ENCODE data around the gene IPO7. TPM values are rescaled to one million over a fixed set of nuclear protein-coding genes. Genes with fewer than 3 reads are reported as not detected.

IPO7 gene
- total RNA-seq, 1 experiment from 2014 or later = 78.9 TPM

DNA sequence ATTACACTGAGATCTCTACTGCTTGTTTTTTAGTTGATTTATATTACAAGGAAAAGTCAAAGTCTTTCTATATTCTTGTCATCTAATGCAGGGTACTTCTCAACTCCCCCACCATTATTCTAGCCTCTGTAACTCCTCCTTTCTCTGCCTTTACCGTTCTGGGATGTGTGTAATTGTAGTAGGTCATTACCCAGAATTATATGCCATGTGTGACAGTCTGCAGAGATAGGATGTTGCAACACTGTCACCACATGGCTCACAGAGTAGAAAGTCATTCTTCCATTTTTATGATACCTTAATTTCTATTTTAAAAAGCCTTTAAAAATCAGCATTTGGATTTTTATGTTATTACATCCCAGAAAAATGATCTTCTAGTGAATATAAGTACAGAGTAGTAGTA lies 109.0 kb downstream of the IPO7 start:
- intact Hi-C loops (cut with micrococcal nuclease) = no loop called here
- Histone ChIP-seq H3K4me2 (ENCODE audit: low read length) (no peak overlapping the region), H4K20me1 (ENCODE audit: low read length) (no peaks in the 10 kb centered on the region), H3F3A (ENCODE audit: low read length, unreplicated experiment) (no peaks in the 10 kb centered on the region), H3K27ac (ENCODE audit: low read length) (no peak overlapping the region), H3K9ac (ENCODE audit: low read length) (no peak overlapping the region), H2AFZ (ENCODE audit: low read length) (no peak overlapping the region), H3K9me3 (ENCODE audit: low read length) (no peaks in the 10 kb centered on the region), H3K36me3 (ENCODE audit: low read depth, low read length) (peaks cover 8% of the 10 kb centered on the region; the same call in 1 of the 2 replicates), H3K4me3 (ENCODE audit: low read length) (no peak overlapping the region), H3K4me1 (ENCODE audit: insufficient read depth, low read length) (0 out of 2 replicates have a peak, but pooled peaks cover 9% of the 10 kb centered on the region), H3K9me2 (replicated peaks; ENCODE audit: low read length) (no peaks in the 10 kb centered on the region), H3K79me2 (ENCODE audit: low read length) (no peaks in the 10 kb centered on the region), H3K27me3 (ENCODE audit: low read length) (no peaks in the 10 kb centered on the region)
- BruUV-seq (replicated peaks) = no TSS peak
- DNase-seq = no peak
- CTCF ChIA-PET = interaction anchor here (0.6 to 0.7 kb wide), 2 partner anchors 13 to 479 kb away, joined by 3 to 4 read pairs; no protein-coding TSS in a partner anchor
- ATAC-seq = no peak
- POLR2A ChIA-PET (ENCODE audit: unreplicated experiment) = no interaction called here
- TF ChIP-seq, protein P1, sequence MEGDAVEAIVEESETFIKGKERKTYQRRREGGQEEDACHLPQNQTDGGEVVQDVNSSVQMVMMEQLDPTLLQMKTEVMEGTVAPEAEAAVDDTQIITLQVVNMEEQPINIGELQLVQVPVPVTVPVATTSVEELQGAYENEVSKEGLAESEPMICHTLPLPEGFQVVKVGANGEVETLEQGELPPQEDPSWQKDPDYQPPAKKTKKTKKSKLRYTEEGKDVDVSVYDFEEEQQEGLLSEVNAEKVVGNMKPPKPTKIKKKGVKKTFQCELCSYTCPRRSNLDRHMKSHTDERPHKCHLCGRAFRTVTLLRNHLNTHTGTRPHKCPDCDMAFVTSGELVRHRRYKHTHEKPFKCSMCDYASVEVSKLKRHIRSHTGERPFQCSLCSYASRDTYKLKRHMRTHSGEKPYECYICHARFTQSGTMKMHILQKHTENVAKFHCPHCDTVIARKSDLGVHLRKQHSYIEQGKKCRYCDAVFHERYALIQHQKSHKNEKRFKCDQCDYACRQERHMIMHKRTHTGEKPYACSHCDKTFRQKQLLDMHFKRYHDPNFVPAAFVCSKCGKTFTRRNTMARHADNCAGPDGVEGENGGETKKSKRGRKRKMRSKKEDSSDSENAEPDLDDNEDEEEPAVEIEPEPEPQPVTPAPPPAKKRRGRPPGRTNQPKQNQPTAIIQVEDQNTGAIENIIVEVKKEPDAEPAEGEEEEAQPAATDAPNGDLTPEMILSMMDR (conservative IDR thresholded peaks at IDR 0.05; ENCODE audit: low read depth, low read length) = no peak
- TF ChIP-seq EZH2 (IDR thresholded peaks at IDR 0.05; ENCODE audit: low read length, unreplicated experiment) (no peak), EZH2phosphoT487 (IDR thresholded peaks at IDR 0.05; ENCODE audit: borderline replicate concordance, low read length) (no peak)

DNA sequence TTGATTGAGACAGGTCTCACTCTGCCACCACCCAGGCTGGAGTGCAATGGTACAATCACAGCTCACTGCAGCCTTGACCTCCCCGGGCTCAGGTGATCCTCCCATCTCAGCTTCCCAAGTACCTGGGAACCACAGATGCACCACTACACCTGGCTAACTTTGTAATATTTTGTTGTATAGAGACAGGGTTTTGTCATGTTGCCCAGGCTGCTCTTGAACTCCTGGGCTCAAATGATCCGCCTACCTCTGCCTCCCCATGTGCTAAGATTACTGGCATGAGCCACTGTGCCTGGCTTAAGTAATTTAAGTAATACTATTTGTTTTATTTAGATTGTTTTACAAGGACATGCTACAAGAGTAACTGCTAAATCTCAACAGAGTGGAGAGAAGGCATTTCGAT lies 109.9 kb downstream of the IPO7 start:
- intact Hi-C loops (cut with micrococcal nuclease) = no loop called here
- Histone ChIP-seq H3K9me2 (replicated peaks; ENCODE audit: low read length) (no peaks in the 10 kb centered on the region), H3K4me1 (ENCODE audit: insufficient read depth, low read length) (0 out of 2 replicates have a peak, but pooled peaks cover 3% of the 10 kb centered on the region), H3K36me3 (ENCODE audit: low read depth, low read length) (peaks cover 8% of the 10 kb centered on the region; the same call in 1 of the 2 replicates), H3K27me3 (ENCODE audit: low read length) (no peaks in the 10 kb centered on the region), H3K9me3 (ENCODE audit: low read length) (no peaks in the 10 kb centered on the region), H3F3A (ENCODE audit: low read length, unreplicated experiment) (no peaks in the 10 kb centered on the region), H2AFZ (ENCODE audit: low read length) (no peak overlapping the region), H3K4me2 (ENCODE audit: low read length) (no peak overlapping the region), H3K79me2 (ENCODE audit: low read length) (no peaks in the 10 kb centered on the region), H3K4me3 (ENCODE audit: low read length) (no peak overlapping the region), H3K9ac (ENCODE audit: low read length) (no peak overlapping the region), H4K20me1 (ENCODE audit: low read length) (no peaks in the 10 kb centered on the region), H3K27ac (ENCODE audit: low read length) (no peak overlapping the region)
- BruUV-seq (replicated peaks) = no TSS peak
- no peak for DNase-seq
- TF ChIP-seq, protein P1 (conservative IDR thresholded peaks at IDR 0.05; ENCODE audit: low read depth, low read length) = no peak
- TF ChIP-seq EZH2 (IDR thresholded peaks at IDR 0.05; ENCODE audit: low read length, unreplicated experiment) (no peak), EZH2phosphoT487 (IDR thresholded peaks at IDR 0.05; ENCODE audit: borderline replicate concordance, low read length) (no peak)
- ChIA-PET CTCF (interaction anchor here (0.7 kb wide), 1 partner anchor 12 kb away, joined by 3 read pairs; no protein-coding TSS in a partner anchor), POLR2A (ENCODE audit: unreplicated experiment) (no interaction called here)
- no peak for ATAC-seq

DNA sequence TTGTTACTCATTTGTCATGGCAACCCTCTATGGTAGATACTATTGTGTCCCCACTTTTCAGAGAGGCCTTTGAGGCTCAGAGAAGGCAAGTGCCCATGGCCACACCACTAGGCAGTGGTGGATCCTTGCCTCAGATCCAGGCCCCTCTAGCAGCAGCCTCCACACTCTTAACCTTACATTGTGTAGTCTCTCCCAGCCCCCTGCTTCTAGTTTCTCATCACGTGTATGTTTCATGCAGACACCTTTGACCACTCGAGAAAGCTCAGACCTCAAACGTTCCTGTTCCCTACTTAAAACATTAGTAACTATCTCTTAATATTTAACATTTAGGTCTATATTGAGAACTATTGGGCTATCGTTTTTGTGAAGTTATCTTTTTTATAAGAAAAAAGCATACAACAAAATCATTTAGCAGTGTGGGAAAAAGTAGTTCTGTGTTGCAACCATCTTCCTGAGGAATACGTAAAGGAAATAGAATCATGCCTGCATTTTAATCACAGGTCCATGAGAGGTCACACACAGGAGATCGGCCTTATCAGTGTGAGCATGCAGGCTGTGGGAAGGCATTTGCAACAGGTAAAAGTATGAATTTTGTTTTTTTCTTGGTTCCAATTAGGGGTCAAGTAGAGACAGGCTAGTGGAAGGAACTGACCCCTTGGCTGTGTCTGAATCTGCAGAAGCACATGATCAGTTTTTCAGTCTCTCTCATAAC lies 111.5 kb downstream of the IPO7 start:
- no TSS peak for BruUV-seq (replicated peaks)
- H3K9me2 ChIP-seq (replicated peaks; ENCODE audit: low read length) = no peaks in the 10 kb centered on the region
- TF ChIP-seq EZH2 (IDR thresholded peaks at IDR 0.05; ENCODE audit: low read length, unreplicated experiment) (no peak), EZH2phosphoT487 (IDR thresholded peaks at IDR 0.05; ENCODE audit: borderline replicate concordance, low read length) (no peak)
- TF ChIP-seq, protein P1 (conservative IDR thresholded peaks at IDR 0.05; ENCODE audit: low read depth, low read length) = no peak
- intact Hi-C loops (cut with micrococcal nuclease) = no loop called here
- no peak overlapping the region for H3K27ac ChIP-seq (ENCODE audit: low read length)
- H3K27me3 ChIP-seq (ENCODE audit: low read length) = no peaks in the 10 kb centered on the region
- peaks cover 8% of the 10 kb centered on the region; the same call in 1 of the 2 replicates for H3K36me3 ChIP-seq (ENCODE audit: low read depth, low read length)
- H3F3A ChIP-seq (ENCODE audit: low read length, unreplicated experiment) = no peaks in the 10 kb centered on the region
- H3K4me3 ChIP-seq (ENCODE audit: low read length) = no peak overlapping the region
- H3K9ac ChIP-seq (ENCODE audit: low read length) = no peak overlapping the region
- H3K79me2 ChIP-seq (ENCODE audit: low read length) = no peaks in the 10 kb centered on the region
- ATAC-seq (no peak), DNase-seq (no peak)
- ChIA-PET POLR2A (ENCODE audit: unreplicated experiment) (no interaction called here), CTCF (no interaction called here)
- H3K9me3 ChIP-seq (ENCODE audit: low read length) = no peaks in the 10 kb centered on the region
- no peak overlapping the region for H3K4me2 ChIP-seq (ENCODE audit: low read length)
- no peaks in the 10 kb centered on the region for H3K4me1 ChIP-seq (ENCODE audit: insufficient read depth, low read length)
- H2AFZ ChIP-seq (ENCODE audit: low read length) = no peak overlapping the region
- H4K20me1 ChIP-seq (ENCODE audit: low read length) = no peaks in the 10 kb centered on the region

All from PC-3 (cell line).